Measurements from ENCODE around the gene EBI3.

GRCh38 chr19:4229179-4229931 is at the start of gene EBI3:
- TF ChIP-seq CTCF (IDR thresholded peaks at IDR 0.05; ENCODE audit: low read depth, low read length, missing input control) (no peak), EGR1 (IDR thresholded peaks at IDR 0.05; ENCODE audit: low read depth in 2 of 2) (no peak), SP1 (IDR thresholded peaks at IDR 0.05) (no peak), NR2F2 (IDR thresholded peaks at IDR 0.05) (no peak), ZBTB33 (IDR thresholded peaks at IDR 0.05) (no peak), TAF1 (conservative IDR thresholded peaks at IDR 0.05) (no peak), ATF3 (IDR thresholded peaks at IDR 0.05) (no peak), RAD21 (IDR thresholded peaks at IDR 0.05) (no peak), REST (IDR thresholded peaks at IDR 0.05) (no peak), MAX (IDR thresholded peaks at IDR 0.05) (no peak)

Data from liver (tissue), 3 donors.